ENCODE measurements around the gene PRPS1.

PRPS1 gene

GRCh38 chrX:107627838-107628661 lies at the start of gene PRPS1:
Gene PRPS1 (plus strand): TSS chrX:107628510. CDS start chrX:107628629, 119 bp downstream.
- Histone ChIP-seq H3K27ac (peak within 1 kb of the TSS; percentile 78), H3K4me3 (peak within 1 kb of the TSS; percentile 75), H3K9ac (peak within 1 kb of the TSS; percentile 78), H3K4me1 (peaks cover 16% of the 10 kb centered on the region; the same call in 1 of the 2 replicates), H3K36me3 (no peaks in the 10 kb centered on the region), H3K27me3 (peaks cover 75% of the 10 kb centered on the region), H4K20me1 (peaks cover 40% of the 10 kb centered on the region), H3K4me2 (peak within 1 kb of the TSS; percentile 62), H3K9me3 (peaks cover 9% of the 10 kb centered on the region)
- no peak for TF ChIP-seq Cebpa-rat (IDR thresholded peaks at IDR 0.05)

GRCh38 chrX:107579956-107580355 lies 48.4 kb upstream of the PRPS1 start:
- Histone ChIP-seq H3K9me3 (peaks cover 25% of the 10 kb centered on the region), H3K27ac (no peak overlapping the region), H3K27me3 (peaks cover 33% of the 10 kb centered on the region), H4K20me1 (no peaks in the 10 kb centered on the region), H3K4me2 (no peak overlapping the region), H3K36me3 (no peaks in the 10 kb centered on the region), H3K4me1 (no peaks in the 10 kb centered on the region), H3K4me3 (no peak overlapping the region), H3K9ac (no peak overlapping the region)
- no peak for TF ChIP-seq Cebpa-rat (IDR thresholded peaks at IDR 0.05)

- Histone ChIP-seq H4K20me1 (no peaks in the 10 kb centered on the region), H3K9me3 (peaks cover 25% of the 10 kb centered on the region), H3K9ac (no peak overlapping the region), H3K4me1 (no peaks in the 10 kb centered on the region), H3K4me2 (no peak overlapping the region), H3K4me3 (no peak overlapping the region), H3K27ac (no peak overlapping the region), H3K27me3 (peaks cover 29% of the 10 kb centered on the region), H3K36me3 (no peaks in the 10 kb centered on the region)
- no peak for TF ChIP-seq Cebpa-rat (IDR thresholded peaks at IDR 0.05)
Measured at GRCh38 chrX:107581923-107582322, 46.4 kb upstream of the PRPS1 start.

GRCh38 chrX:107589243-107589642 lies 39.1 kb upstream of the PRPS1 start:
- Histone ChIP-seq H3K4me1 (no peaks in the 10 kb centered on the region), H3K36me3 (no peaks in the 10 kb centered on the region), H4K20me1 (no peaks in the 10 kb centered on the region), H3K4me3 (no peak overlapping the region), H3K4me2 (no peak overlapping the region), H3K9me3 (peaks cover 6% of the 10 kb centered on the region), H3K27me3 (peaks cover 48% of the 10 kb centered on the region), H3K27ac (no peak overlapping the region), H3K9ac (no peak overlapping the region)
- no peak for TF ChIP-seq Cebpa-rat (IDR thresholded peaks at IDR 0.05)

GRCh38 chrX:107596651-107597050 lies 31.7 kb upstream of the PRPS1 start:
- Histone ChIP-seq H3K36me3 (no peaks in the 10 kb centered on the region), H4K20me1 (no peaks in the 10 kb centered on the region; the same call in 1 of the 2 replicates), H3K9me3 (no peaks in the 10 kb centered on the region), H3K9ac (no peak overlapping the region), H3K4me2 (no peak overlapping the region), H3K27me3 (peaks cover 62% of the 10 kb centered on the region), H3K4me1 (no peaks in the 10 kb centered on the region), H3K27ac (no peak overlapping the region), H3K4me3 (no peak overlapping the region)
- TF ChIP-seq Cebpa-rat (IDR thresholded peaks at IDR 0.05), result no peak

- Histone ChIP-seq H3K4me1 (no peaks in the 10 kb centered on the region), H3K4me2 (no peak overlapping the region), H3K9ac (no peak overlapping the region), H3K36me3 (no peaks in the 10 kb centered on the region), H3K9me3 (no peaks in the 10 kb centered on the region), H4K20me1 (no peaks in the 10 kb centered on the region; the same call in 1 of the 2 replicates), H3K27me3 (peaks cover 63% of the 10 kb centered on the region), H3K4me3 (no peak overlapping the region), H3K27ac (no peak overlapping the region)
- no peak for TF ChIP-seq Cebpa-rat (IDR thresholded peaks at IDR 0.05)
Measured at GRCh38 chrX:107597264-107597663, 31.0 kb upstream of the PRPS1 start.

- H3K9ac ChIP-seq, result no peak overlapping the region
- H3K4me3 ChIP-seq, result no peak overlapping the region
- H3K27me3 ChIP-seq, result peaks cover 68% of the 10 kb centered on the region
- H3K4me1 ChIP-seq, result no peaks in the 10 kb centered on the region
- no peak overlapping the region for H3K4me2 ChIP-seq
- no peaks in the 10 kb centered on the region; the same call in 1 of the 2 replicates for H4K20me1 ChIP-seq
- no peaks in the 10 kb centered on the region for H3K9me3 ChIP-seq
- no peak for TF ChIP-seq Cebpa-rat (IDR thresholded peaks at IDR 0.05)
- no peak overlapping the region for H3K27ac ChIP-seq
- H3K36me3 ChIP-seq, result no peaks in the 10 kb centered on the region
Measured at GRCh38 chrX:107597791-107598190, 30.5 kb upstream of the PRPS1 start.

- no peak overlapping the region for H3K27ac ChIP-seq
- H4K20me1 ChIP-seq, result no peaks in the 10 kb centered on the region; the same call in 1 of the 2 replicates
- H3K4me3 ChIP-seq, result no peak overlapping the region
- no peak overlapping the region for H3K9ac ChIP-seq
- H3K27me3 ChIP-seq, result peaks cover 70% of the 10 kb centered on the region
- no peaks in the 10 kb centered on the region for H3K36me3 ChIP-seq
- no peaks in the 10 kb centered on the region for H3K9me3 ChIP-seq
- no peaks in the 10 kb centered on the region for H3K4me1 ChIP-seq
- no peak overlapping the region for H3K4me2 ChIP-seq
- TF ChIP-seq Cebpa-rat (IDR thresholded peaks at IDR 0.05), result no peak
Measured at GRCh38 chrX:107599450-107599861, 28.9 kb upstream of the PRPS1 start.

- H3K27me3 ChIP-seq, result peaks cover 75% of the 10 kb centered on the region
- no peak for TF ChIP-seq Cebpa-rat (IDR thresholded peaks at IDR 0.05)
- H3K4me1 ChIP-seq, result no peaks in the 10 kb centered on the region
- no peak overlapping the region for H3K27ac ChIP-seq
- H3K36me3 ChIP-seq, result no peaks in the 10 kb centered on the region
- H3K4me3 ChIP-seq, result no peak overlapping the region
- H3K4me2 ChIP-seq, result no peak overlapping the region
- no peak overlapping the region for H3K9ac ChIP-seq
- no peaks in the 10 kb centered on the region; the same call in 1 of the 2 replicates for H4K20me1 ChIP-seq
- H3K9me3 ChIP-seq, result no peaks in the 10 kb centered on the region
Measured at GRCh38 chrX:107600366-107600765, 27.9 kb upstream of the PRPS1 start.

GRCh38 chrX:107601326-107601725 lies 27.0 kb upstream of the PRPS1 start:
- TF ChIP-seq Cebpa-rat (IDR thresholded peaks at IDR 0.05), result no peak
- H3K9ac ChIP-seq, result no peak overlapping the region
- peaks cover 82% of the 10 kb centered on the region for H3K27me3 ChIP-seq
- no peaks in the 10 kb centered on the region; the same call in 1 of the 2 replicates for H4K20me1 ChIP-seq
- H3K27ac ChIP-seq, result no peak overlapping the region
- no peak overlapping the region for H3K4me2 ChIP-seq
- H3K9me3 ChIP-seq, result no peaks in the 10 kb centered on the region
- no peaks in the 10 kb centered on the region for H3K4me1 ChIP-seq
- H3K36me3 ChIP-seq, result no peaks in the 10 kb centered on the region
- H3K4me3 ChIP-seq, result no peak overlapping the region

Data from BLaER1 (cell line).